Measurements from ENCODE around the gene MMP23B. TPM values are rescaled to one million over a fixed set of nuclear protein-coding genes. Genes with fewer than 3 reads are reported as not detected.
"Not testable (repeated sequence)": the region's sequence is repeated elsewhere in the genome, so short reads cannot be mapped to it uniquely, and the experiment has no call there.

Gene MMP23B
- total and polyA plus RNA-seq, 2 donors: 2.7 to 4.1 TPM

- 98% methylated on average over 43 of the region's 43 CpGs for WGBS
- H3K4me3 ChIP-seq (ENCODE audit: low read length in 2 of 2): no peak overlapping the region
- H3K27ac ChIP-seq (ENCODE audit: low read depth in 1 of 2, low read length in 1 of 2): no peak overlapping the region
- peaks cover 69 to 70% of the 10 kb centered on the region in 2 donors for H3K36me3 ChIP-seq (ENCODE audit: control insufficient read depth in 2 of 2, insufficient read depth in 2 of 2, low read length in 1 of 2)
- H3K4me1 ChIP-seq (ENCODE audit: control insufficient read depth in 2 of 2, insufficient read depth in 2 of 2, low read length in 2 of 2): peaks cover 0 to 2% of the 10 kb centered on the region in 2 donors
- H3K9me3 ChIP-seq (ENCODE audit: control insufficient read depth in 2 of 2, insufficient read depth in 1 of 2, low read length in 1 of 2): no peaks in the 10 kb centered on the region
- DNase-seq (ENCODE audit: low read depth in 6 of 9, low spot score in 9 of 9): no peak
- H3K27me3 ChIP-seq (ENCODE audit: control insufficient read depth in 2 of 2, insufficient read depth in 1 of 2, low read length in 1 of 2): no peaks in the 10 kb centered on the region
Observed at GRCh38 chr1:1669468-1670440, 37.8 kb downstream of the MMP23B start.

- H3K9me3 ChIP-seq (ENCODE audit: control insufficient read depth in 2 of 2, insufficient read depth in 1 of 2, low read length in 1 of 2): no peaks in the 10 kb centered on the region
- no peak overlapping the region for H3K27ac ChIP-seq (ENCODE audit: low read depth in 1 of 2, low read length in 1 of 2)
- no peaks in the 10 kb centered on the region for H3K27me3 ChIP-seq (ENCODE audit: control insufficient read depth in 2 of 2, insufficient read depth in 1 of 2, low read length in 1 of 2)
- H3K4me3 ChIP-seq (ENCODE audit: low read length in 2 of 2): no peak overlapping the region
- WGBS: 98% methylated on average over 24 of the region's 24 CpGs
- H3K4me1 ChIP-seq (ENCODE audit: control insufficient read depth in 2 of 2, insufficient read depth in 2 of 2, low read length in 2 of 2): peaks cover 0 to 2% of the 10 kb centered on the region in 2 donors
- DNase-seq (ENCODE audit: low read depth in 6 of 9, low spot score in 9 of 9): no peak
- peaks cover 57 to 61% of the 10 kb centered on the region in 2 donors for H3K36me3 ChIP-seq (ENCODE audit: control insufficient read depth in 2 of 2, insufficient read depth in 2 of 2, low read length in 1 of 2)
Observed at GRCh38 chr1:1670866-1671265, 38.9 kb downstream of the MMP23B start.

DNA sequence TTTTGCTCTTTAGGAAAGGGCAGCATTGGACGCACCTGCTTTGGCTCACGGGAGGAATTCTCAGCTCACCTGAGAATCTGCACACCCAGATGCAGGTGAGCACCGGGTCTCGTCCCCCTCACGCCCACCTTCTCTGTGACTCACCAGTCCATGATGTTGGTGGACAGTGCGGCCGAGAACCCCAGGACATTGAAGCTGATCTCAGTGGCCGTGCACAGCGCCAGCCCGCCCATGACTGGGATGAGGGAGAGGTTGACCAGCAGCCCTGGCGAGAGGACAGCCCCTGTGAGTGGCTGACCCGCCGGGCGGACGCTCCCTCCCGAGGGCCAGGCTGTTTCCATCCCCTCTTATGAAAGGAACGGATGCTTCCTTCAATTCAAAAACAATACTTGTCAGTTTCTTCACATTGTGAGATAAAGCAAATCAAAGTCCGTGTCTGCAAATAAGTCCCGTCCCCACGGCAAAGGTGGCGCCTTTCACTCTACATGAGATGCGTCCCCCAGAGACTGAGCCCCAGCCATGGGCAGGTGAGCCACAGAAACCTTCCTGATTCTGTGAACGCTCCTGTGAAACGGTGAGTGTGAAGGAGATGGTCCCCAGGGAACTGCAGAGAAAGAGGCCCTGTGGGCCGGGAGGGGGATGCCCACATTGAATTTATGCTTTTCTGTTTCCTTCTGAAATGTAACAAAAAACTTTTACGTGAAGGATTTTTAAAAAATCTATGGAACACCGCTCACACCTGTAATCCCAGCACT lies 39.6 kb downstream of the MMP23B start:
- 91% methylated on average over 27 of the region's 27 CpGs for WGBS
- Histone ChIP-seq H3K4me3 (ENCODE audit: low read length in 2 of 2) (no peak overlapping the region), H3K27me3 (ENCODE audit: control insufficient read depth in 2 of 2, insufficient read depth in 1 of 2, low read length in 1 of 2) (no peaks in the 10 kb centered on the region), H3K9me3 (ENCODE audit: control insufficient read depth in 2 of 2, insufficient read depth in 1 of 2, low read length in 1 of 2) (no peaks in the 10 kb centered on the region), H3K4me1 (ENCODE audit: control insufficient read depth in 2 of 2, insufficient read depth in 2 of 2, low read length in 2 of 2) (peaks cover 0 to 2% of the 10 kb centered on the region in 2 donors), H3K36me3 (ENCODE audit: control insufficient read depth in 2 of 2, insufficient read depth in 2 of 2, low read length in 1 of 2) (peaks cover 51 to 55% of the 10 kb centered on the region in 2 donors), H3K27ac (ENCODE audit: low read depth in 1 of 2, low read length in 1 of 2) (no peak overlapping the region)
- no peak for DNase-seq (ENCODE audit: low read depth in 6 of 9, low spot score in 9 of 9)

- WGBS: 98% methylated on average over 25 of the region's 25 CpGs
- Histone ChIP-seq H3K4me1 (ENCODE audit: control insufficient read depth in 2 of 2, insufficient read depth in 2 of 2, low read length in 2 of 2) (peaks cover 0 to 5% of the 10 kb centered on the region in 2 donors), H3K4me3 (ENCODE audit: low read length in 2 of 2) (no peak overlapping the region), H3K9me3 (ENCODE audit: control insufficient read depth in 2 of 2, insufficient read depth in 1 of 2, low read length in 1 of 2) (no peaks in the 10 kb centered on the region), H3K36me3 (ENCODE audit: control insufficient read depth in 2 of 2, insufficient read depth in 2 of 2, low read length in 1 of 2) (peaks cover 49 to 52% of the 10 kb centered on the region in 2 donors), H3K27me3 (ENCODE audit: control insufficient read depth in 2 of 2, insufficient read depth in 1 of 2, low read length in 1 of 2) (no peaks in the 10 kb centered on the region), H3K27ac (ENCODE audit: low read depth in 1 of 2, low read length in 1 of 2) (no peak overlapping the region)
- no peak for DNase-seq (ENCODE audit: low read depth in 6 of 9, low spot score in 9 of 9)
Observed at GRCh38 chr1:1672181-1672965, 40.4 kb downstream of the MMP23B start.

GRCh38 chr1:1674806-1675205 lies 42.8 kb downstream of the MMP23B start:
- not testable (repeated sequence) for H3K9me3 ChIP-seq (ENCODE audit: control insufficient read depth in 2 of 2, insufficient read depth in 1 of 2, low read length in 1 of 2); H3K27me3 ChIP-seq (ENCODE audit: control insufficient read depth in 2 of 2, insufficient read depth in 1 of 2, low read length in 1 of 2); H3K4me3 ChIP-seq (ENCODE audit: low read length in 2 of 2); H3K27ac ChIP-seq (ENCODE audit: low read depth in 1 of 2, low read length in 1 of 2); DNase-seq (ENCODE audit: low read depth in 6 of 9, low spot score in 9 of 9)
- peaks cover 30 to 35% of the 10 kb centered on the region in 2 donors for H3K36me3 ChIP-seq (ENCODE audit: control insufficient read depth in 2 of 2, insufficient read depth in 2 of 2, low read length in 1 of 2)
- peaks cover 12 to 24% of the 10 kb centered on the region in 2 donors for H3K4me1 ChIP-seq (ENCODE audit: control insufficient read depth in 2 of 2, insufficient read depth in 2 of 2, low read length in 2 of 2)
- WGBS: 85% methylated on average over 18 of the region's 21 CpGs

- DNase-seq (ENCODE audit: low read depth in 6 of 9, low spot score in 9 of 9); H3K9me3 ChIP-seq (ENCODE audit: control insufficient read depth in 2 of 2, insufficient read depth in 1 of 2, low read length in 1 of 2); H3K27me3 ChIP-seq (ENCODE audit: control insufficient read depth in 2 of 2, insufficient read depth in 1 of 2, low read length in 1 of 2); H3K4me3 ChIP-seq (ENCODE audit: low read length in 2 of 2); H3K27ac ChIP-seq (ENCODE audit: low read depth in 1 of 2, low read length in 1 of 2): not testable (repeated sequence)
- Histone ChIP-seq H3K36me3 (ENCODE audit: control insufficient read depth in 2 of 2, insufficient read depth in 2 of 2, low read length in 1 of 2) (peaks cover 26 to 31% of the 10 kb centered on the region in 2 donors), H3K4me1 (ENCODE audit: control insufficient read depth in 2 of 2, insufficient read depth in 2 of 2, low read length in 2 of 2) (peaks cover 12 to 24% of the 10 kb centered on the region in 2 donors)
- WGBS: 95% methylated on average over 10 of the region's 18 CpGs
Observed at GRCh38 chr1:1675218-1675617, 43.2 kb downstream of the MMP23B start.

- 83% methylated on average over 4 of the region's 21 CpGs for WGBS
- DNase-seq (ENCODE audit: low read depth in 6 of 9, low spot score in 9 of 9): not testable (repeated sequence)
Observed at GRCh38 chr1:1676087-1676486, 44.1 kb downstream of the MMP23B start.

GRCh38 chr1:1677718-1678580 lies 46.0 kb downstream of the MMP23B start:
- Histone ChIP-seq H3K27ac (ENCODE audit: low read depth in 1 of 2, low read length in 1 of 2) (peak overlapping the region; percentile 87 to 96), H3K27me3 (ENCODE audit: control insufficient read depth in 2 of 2, insufficient read depth in 1 of 2, low read length in 1 of 2) (no peaks in the 10 kb centered on the region), H3K36me3 (ENCODE audit: control insufficient read depth in 2 of 2, insufficient read depth in 2 of 2, low read length in 1 of 2) (peaks cover 3 to 18% of the 10 kb centered on the region in 2 donors), H3K9me3 (ENCODE audit: control insufficient read depth in 2 of 2, insufficient read depth in 1 of 2, low read length in 1 of 2) (no peaks in the 10 kb centered on the region), H3K4me3 (ENCODE audit: low read length in 2 of 2) (peak overlapping the region; percentile 44), H3K4me1 (ENCODE audit: control insufficient read depth in 2 of 2, insufficient read depth in 2 of 2, low read length in 2 of 2) (peaks cover 12 to 24% of the 10 kb centered on the region in 2 donors)
- DNase-seq (ENCODE audit: low read depth in 6 of 9, low spot score in 9 of 9): peak in 8 of 9 donors; percentile 47 to 89 (median 68)
- WGBS: 9% methylated on average over 39 of the region's 39 CpGs

More at GRCh38 chr1:1676087-1676486, 44.1 kb downstream of the MMP23B start:
- H3K36me3 ChIP-seq (ENCODE audit: control insufficient read depth in 2 of 2, insufficient read depth in 2 of 2, low read length in 1 of 2): peaks cover 19 to 28% of the 10 kb centered on the region in 2 donors
- not testable (repeated sequence) for H3K4me3 ChIP-seq (ENCODE audit: low read length in 2 of 2); H3K27ac ChIP-seq (ENCODE audit: low read depth in 1 of 2, low read length in 1 of 2); H3K27me3 ChIP-seq (ENCODE audit: control insufficient read depth in 2 of 2, insufficient read depth in 1 of 2, low read length in 1 of 2); H3K9me3 ChIP-seq (ENCODE audit: control insufficient read depth in 2 of 2, insufficient read depth in 1 of 2, low read length in 1 of 2)
- peaks cover 12 to 24% of the 10 kb centered on the region in 2 donors for H3K4me1 ChIP-seq (ENCODE audit: control insufficient read depth in 2 of 2, insufficient read depth in 2 of 2, low read length in 2 of 2)
